Measurements from ENCODE around the gene TRIM62.

DNA sequence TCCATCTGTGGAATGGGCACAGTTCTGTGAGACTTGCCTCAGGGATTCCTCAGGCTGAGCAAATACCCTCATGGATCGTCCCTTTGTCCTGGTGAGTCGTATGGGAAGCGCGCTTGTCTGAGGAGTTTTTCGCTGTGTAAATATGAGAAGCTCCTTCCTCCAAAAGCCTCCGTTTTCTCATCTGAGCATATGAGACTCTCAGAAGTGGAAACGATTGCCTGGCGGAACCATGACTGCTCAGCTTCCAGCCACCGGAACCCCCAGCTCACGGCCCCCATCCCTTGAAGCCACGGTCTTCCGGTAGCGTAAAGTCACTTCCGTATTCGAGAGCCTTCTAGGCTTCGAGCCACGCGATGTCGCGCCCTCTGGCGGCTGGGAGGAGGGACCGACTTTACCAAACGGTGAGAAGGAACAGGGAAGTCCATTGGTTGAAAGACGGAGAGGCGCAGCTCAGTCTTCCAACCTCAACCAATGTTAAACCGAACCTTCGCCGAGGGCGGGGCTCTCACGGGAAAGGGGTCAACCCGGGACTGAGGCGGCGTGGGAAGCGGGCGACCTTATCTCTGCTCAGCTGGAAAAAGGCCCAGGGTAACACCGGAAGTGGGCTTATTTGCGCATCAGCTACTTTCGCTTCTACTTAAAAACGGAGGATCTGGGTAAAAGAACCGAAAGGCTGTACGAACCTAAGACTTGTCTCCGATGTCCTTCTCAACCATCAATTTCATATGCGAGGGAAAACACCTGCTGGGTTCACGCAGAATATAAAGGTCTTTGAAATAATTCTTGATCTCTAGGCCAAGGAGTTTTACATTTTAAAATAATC, 54.6 kb downstream of the TRIM62 start:
- TF ChIP-seq, protein P1, sequence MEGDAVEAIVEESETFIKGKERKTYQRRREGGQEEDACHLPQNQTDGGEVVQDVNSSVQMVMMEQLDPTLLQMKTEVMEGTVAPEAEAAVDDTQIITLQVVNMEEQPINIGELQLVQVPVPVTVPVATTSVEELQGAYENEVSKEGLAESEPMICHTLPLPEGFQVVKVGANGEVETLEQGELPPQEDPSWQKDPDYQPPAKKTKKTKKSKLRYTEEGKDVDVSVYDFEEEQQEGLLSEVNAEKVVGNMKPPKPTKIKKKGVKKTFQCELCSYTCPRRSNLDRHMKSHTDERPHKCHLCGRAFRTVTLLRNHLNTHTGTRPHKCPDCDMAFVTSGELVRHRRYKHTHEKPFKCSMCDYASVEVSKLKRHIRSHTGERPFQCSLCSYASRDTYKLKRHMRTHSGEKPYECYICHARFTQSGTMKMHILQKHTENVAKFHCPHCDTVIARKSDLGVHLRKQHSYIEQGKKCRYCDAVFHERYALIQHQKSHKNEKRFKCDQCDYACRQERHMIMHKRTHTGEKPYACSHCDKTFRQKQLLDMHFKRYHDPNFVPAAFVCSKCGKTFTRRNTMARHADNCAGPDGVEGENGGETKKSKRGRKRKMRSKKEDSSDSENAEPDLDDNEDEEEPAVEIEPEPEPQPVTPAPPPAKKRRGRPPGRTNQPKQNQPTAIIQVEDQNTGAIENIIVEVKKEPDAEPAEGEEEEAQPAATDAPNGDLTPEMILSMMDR (IDR thresholded peaks at IDR 0.05; ENCODE audit: poor library complexity) = peak; percentile 19
- TF ChIP-seq EZH2 (IDR thresholded peaks at IDR 0.05; ENCODE audit: borderline replicate concordance) = no peak
- TF ChIP-seq EZH2phosphoT487 (IDR thresholded peaks at IDR 0.05; ENCODE audit: low read depth, severe bottlenecking, unreplicated experiment) = no peak

Measured in hepatocyte (in vitro differentiated cells).